Activated naive CD8-positive, alpha-beta T cell treated with anti-CD3 and anti-CD28 coated beads, Interleukin-2, amount 50 U/mL, for 16 hours (primary cell): ENCODE data around the gene ADCYAP1R1.
"Not testable (repeated sequence)": the region's sequence is repeated elsewhere in the genome, so short reads cannot be mapped to it uniquely, and the experiment has no call there.

ENCODE experiments used
- DNase-seq: peaks from one replicate; pipeline ENCODE4 v3.0.0-alpha.2; 2020; ENCODE audit warnings: low read depth, low spot score

Gene ADCYAP1R1

GRCh38 chr7:31129067-31129466 is 77.0 kb downstream of the ADCYAP1R1 start:
- DNase-seq = no peak

GRCh38 chr7:31133497-31133896 is 81.4 kb downstream of the ADCYAP1R1 start:
- no peak for DNase-seq

GRCh38 chr7:31134246-31135188 is 82.4 kb downstream of the ADCYAP1R1 start:
- no peak for DNase-seq

DNA sequence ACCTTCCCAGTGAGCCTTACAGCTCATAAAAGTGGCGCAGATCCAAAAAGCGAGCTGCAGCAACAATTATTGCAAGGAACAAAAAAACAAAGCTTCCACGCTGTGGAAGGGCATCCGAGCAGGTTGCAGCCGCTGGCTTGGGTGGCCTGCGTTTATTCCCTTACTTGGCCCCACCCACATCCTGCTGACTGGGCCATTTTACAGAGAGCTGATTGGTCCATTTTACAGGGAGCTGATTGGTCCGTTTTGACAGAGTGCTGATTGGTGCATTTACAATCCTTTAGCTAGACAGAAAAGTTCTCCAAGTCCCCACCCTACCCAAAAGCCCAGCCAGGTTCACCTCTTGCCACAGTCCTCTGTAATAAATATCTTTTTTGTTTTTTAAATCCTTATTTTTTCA is 85.1 kb downstream of the ADCYAP1R1 start:
- DNase-seq = no peak

DNA sequence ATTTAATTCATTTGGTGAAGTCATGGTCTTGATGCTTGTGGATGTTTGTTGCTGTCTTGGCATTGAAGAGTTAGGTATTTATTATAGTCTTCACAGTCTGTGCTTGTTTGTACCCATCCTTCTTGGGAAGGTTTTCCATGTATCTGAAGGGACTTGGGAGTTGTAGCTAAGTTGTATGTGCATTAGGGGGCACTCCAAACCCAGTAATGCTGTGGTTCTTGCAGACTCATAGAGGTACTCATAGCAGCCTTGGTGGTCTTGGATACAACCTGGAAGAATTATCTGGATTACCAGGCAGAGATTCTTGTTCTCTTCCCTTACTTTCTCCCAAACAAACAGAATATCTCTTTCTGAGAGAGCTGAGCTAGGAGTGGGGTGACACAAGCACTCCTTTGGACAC is 93.2 kb downstream of the ADCYAP1R1 start:
- no peak for DNase-seq

DNA sequence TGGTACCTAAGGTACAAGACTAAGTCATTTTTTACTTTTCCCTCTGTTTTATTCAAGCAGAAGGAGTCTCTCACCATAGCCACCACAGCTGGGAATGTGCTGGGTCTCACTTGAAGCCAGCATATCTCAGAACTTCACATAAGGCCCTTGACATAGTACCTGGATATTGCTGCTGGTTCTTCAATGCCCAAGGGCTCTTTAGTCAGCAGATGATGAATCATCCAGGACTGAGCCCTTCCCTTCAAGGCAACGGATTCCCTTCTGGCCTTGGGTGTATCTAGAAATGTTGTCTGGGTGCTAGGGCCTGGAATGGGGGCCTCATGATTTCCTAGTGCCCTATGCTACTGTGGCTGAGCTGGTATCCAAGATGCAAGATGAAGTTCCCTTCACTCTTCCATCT is 93.9 kb downstream of the ADCYAP1R1 start:
- DNase-seq = no peak

DNA sequence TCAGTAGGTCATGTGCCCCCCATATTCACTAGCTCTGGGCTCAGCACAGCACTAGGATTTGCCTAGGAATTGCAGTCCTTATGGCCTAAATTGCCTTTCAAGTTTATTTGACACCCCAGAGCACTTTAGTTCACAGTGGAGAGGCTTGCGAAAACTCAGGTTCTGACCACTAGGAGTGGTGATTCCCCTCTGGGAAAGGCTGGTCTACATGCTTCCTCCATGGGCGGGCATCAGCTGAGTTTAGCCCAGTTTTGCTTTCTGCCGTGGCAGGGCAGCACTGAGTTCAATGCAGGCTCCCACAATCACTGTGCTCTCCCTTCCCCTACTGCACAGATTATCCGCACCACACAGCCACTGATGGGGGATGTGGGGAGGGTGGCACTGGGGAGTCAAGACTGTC is 94.4 kb downstream of the ADCYAP1R1 start:
- no peak for DNase-seq

- DNase-seq = no peak
These were observed 99.7 kb downstream of the ADCYAP1R1 start for GRCh38 chr7:31151849-31152248.

DNA sequence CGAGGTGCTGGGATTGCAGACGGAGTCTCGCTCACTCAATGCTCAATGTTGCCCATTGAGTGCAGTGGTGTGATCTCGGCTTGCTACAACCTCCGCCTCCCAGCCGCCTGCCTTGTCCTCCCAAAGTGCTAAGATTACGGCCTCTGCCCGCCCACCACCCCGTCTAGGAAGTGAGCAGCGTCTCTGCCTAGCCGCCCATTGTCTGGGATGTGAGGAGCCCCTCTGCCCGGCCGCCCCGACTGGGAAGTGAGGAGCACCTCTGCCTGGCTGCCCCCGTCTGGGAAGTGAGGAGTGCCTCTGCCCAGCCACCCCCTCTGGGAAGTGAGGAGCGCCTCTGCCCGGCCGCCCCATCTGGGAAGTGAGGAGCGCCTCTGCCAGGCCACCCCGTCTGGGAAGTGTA is 101.2 kb downstream of the ADCYAP1R1 start:
- not testable (repeated sequence) for DNase-seq

- DNase-seq = no peak
These were observed 108.8 kb downstream of the ADCYAP1R1 start for GRCh38 chr7:31160941-31161340.
